ENCODE measurements around the gene EBP. TPM values are rescaled to one million over a fixed set of nuclear protein-coding genes. Genes with fewer than 3 reads are reported as not detected.

Gene EBP
- 125 and 167 TPM in 2 replicates for total RNA-seq

GRCh38 chrX:48521353-48522243, at the start of gene EBP:
TSS of gene EBP (plus strand) at chrX:48521808. CDS start at chrX:48523772, 1,964 bp downstream.

GRCh38 chrX:48475774-48476577, 45.6 kb upstream of the EBP start, which contains the start of gene FTSJ1:
TSS of gene FTSJ1 (plus strand) at chrX:48476199. CDS start at chrX:48478048, 1,849 bp downstream.

GRCh38 chrX:48508400-48509244, 13.0 kb upstream of the EBP start, which contains the start of gene PORCN:
TSS of gene PORCN (plus strand) at chrX:48508992. CDS start at chrX:48509821, 829 bp downstream.

GRCh38 chrX:48539345-48540027, 17.9 kb downstream of the EBP start, which contains the start of gene TBC1D25:
TSS of gene TBC1D25 (plus strand) at chrX:48539714. CDS start at chrX:48539798, 84 bp downstream.

GRCh38 chrX:48574270-48575266, 53.0 kb downstream of the EBP start, which contains the start of gene RBM3:
TSS of gene RBM3 (plus strand) at chrX:48574484. CDS start at chrX:48575181, 697 bp downstream.

Other genes with a start within 250 kb of the EBP start
- gene SSX3, start 165.1 kb upstream of the EBP start, total RNA-seq = not detected in 2 replicates
- gene SSX4, start 138.3 kb upstream of the EBP start, total RNA-seq = not detected in 2 replicates
- gene SSX4B, start 109.8 kb upstream of the EBP start, total RNA-seq = not detected in 2 replicates
- gene SLC38A5, start 51.5 kb upstream of the EBP start, total RNA-seq = 39.9 and 60.2 TPM in 2 replicates
- gene FTSJ1, start 45.6 kb upstream of the EBP start, total RNA-seq = 44.5 and 62.0 TPM in 2 replicates
- 4.3 and 5.2 TPM in 2 replicates for gene PORCN, start 12.8 kb upstream of the EBP start, total RNA-seq
- 3.9 and 6.3 TPM in 2 replicates for gene TBC1D25, start 17.9 kb downstream of the EBP start, total RNA-seq
- 133 and 321 TPM in 2 replicates for gene RBM3, start 52.7 kb downstream of the EBP start, total RNA-seq
- 87.4 and 109 TPM in 2 replicates for gene WDR13, start 75.7 kb downstream of the EBP start, total RNA-seq
- 0.22 and 0.25 TPM in 2 replicates for gene WAS, start 162.0 kb downstream of the EBP start, total RNA-seq
- 3.2 and 14.1 TPM in 2 replicates for gene SUV39H1, start 174.9 kb downstream of the EBP start, total RNA-seq
- gene GLOD5, start 239.9 kb downstream of the EBP start, total RNA-seq = not detected in 2 replicates

Data from uterine smooth muscle cell (primary cell).